Natural killer cell treated with Interleukin-12 subunit alpha and Interleukin-12 subunit beta and Interleukin-15 and Interleukin-18, amount 100 ng/mL, for 72 hours (primary cell): Measurements from ENCODE around the gene SLC6A1. TPM values are rescaled to one million over a fixed set of nuclear protein-coding genes. Genes with fewer than 3 reads are reported as not detected.

ENCODE experiments used
- ATAC-seq, 2 donors: fragments of 150-1000 bp; cut with Tn5 transposase in 1 of 2; sonication (Bioruptor Pico), chemical (Tn5 transposase) in 1 of 2; 2 replicates each; pipeline ENCODE4 v1.10.0; 2021
- DNase-seq: peaks from one replicate; pipeline ENCODE4 v3.0.0; 2022; ENCODE audit warnings: low spot score
- H3K27ac Mint-ChIP-seq, 2 donors: 1 replicate in 1 of 2; 2 replicates in 1 of 2; pipeline ENCODE4 v1.8.0; 2022; ENCODE audit warnings: mixed read lengths in 2 of 2, mild to moderate bottlenecking in 1 of 2, moderate library complexity in 1 of 2
- H3K27me3 Mint-ChIP-seq, 2 donors: 1 replicate in 1 of 2; 2 replicates in 1 of 2; pipeline ENCODE4 v1.8.0; 2022; ENCODE audit warnings: mixed read lengths in 2 of 2
- H3K36me3 Mint-ChIP-seq: one replicate; pipeline ENCODE4 v1.8.0; 2022; ENCODE audit warnings: mixed read lengths
- H3K4me1 Mint-ChIP-seq, 2 donors: 1 replicate in 1 of 2; 2 replicates in 1 of 2; pipeline ENCODE4 v1.8.0; 2022; ENCODE audit warnings: low read depth in 2 of 2, mixed read lengths in 2 of 2, mild to moderate bottlenecking in 1 of 2
- H3K4me3 Mint-ChIP-seq: one replicate; pipeline ENCODE4 v1.8.0; 2022; ENCODE audit warnings: mixed read lengths
- H3K9me3 Mint-ChIP-seq: 2 replicates; pipeline ENCODE4 v1.8.0; 2022; ENCODE audit warnings: mixed read lengths
- total RNA-seq, 2 donors: library from RNA; stranded (reverse); gene quantifications; one replicate each; pipeline ENCODE4 v1.2.3, GENCODE V29; 2022

Gene SLC6A1
- total RNA-seq, 2 donors from 2014 or later: not detected

GRCh38 chr3:11029948-11030347, 37.4 kb downstream of the SLC6A1 start:
- H3K4me1 Mint-ChIP-seq: no peaks in the 10 kb centered on the region
- H3K4me3 Mint-ChIP-seq: no peak overlapping the region
- no peak overlapping the region for H3K27ac Mint-ChIP-seq
- no peaks in the 10 kb centered on the region for H3K9me3 Mint-ChIP-seq
- DNase-seq (no peak), ATAC-seq (no peak)
- peaks cover 15 to 16% of the 10 kb centered on the region in 2 donors for H3K27me3 Mint-ChIP-seq
- no peaks in the 10 kb centered on the region for H3K36me3 Mint-ChIP-seq

GRCh38 chr3:11033871-11034270, 41.3 kb downstream of the SLC6A1 start:
- Mint-ChIP-seq H3K4me3 (no peak overlapping the region), H3K36me3 (no peaks in the 10 kb centered on the region), H3K27me3 (peaks cover 34 to 36% of the 10 kb centered on the region in 2 donors), H3K9me3 (no peaks in the 10 kb centered on the region), H3K27ac (no peak overlapping the region), H3K4me1 (no peaks in the 10 kb centered on the region)
- ATAC-seq (no peak), DNase-seq (no peak)

- no peak overlapping the region for H3K27ac Mint-ChIP-seq
- H3K4me1 Mint-ChIP-seq: no peaks in the 10 kb centered on the region
- no peak for ATAC-seq
- H3K9me3 Mint-ChIP-seq: no peaks in the 10 kb centered on the region
- H3K4me3 Mint-ChIP-seq: no peak overlapping the region
- H3K36me3 Mint-ChIP-seq: no peaks in the 10 kb centered on the region
- H3K27me3 Mint-ChIP-seq: peaks cover 39 to 40% of the 10 kb centered on the region in 2 donors
- DNase-seq: no peak
Measured at GRCh38 chr3:11034309-11034985, 41.9 kb downstream of the SLC6A1 start.

GRCh38 chr3:11035757-11036505, 43.4 kb downstream of the SLC6A1 start:
- Mint-ChIP-seq H3K4me3 (no peak overlapping the region), H3K27ac (no peak overlapping the region), H3K9me3 (no peaks in the 10 kb centered on the region), H3K36me3 (no peaks in the 10 kb centered on the region), H3K27me3 (peaks cover 35 to 53% of the 10 kb centered on the region in 2 donors), H3K4me1 (no peaks in the 10 kb centered on the region)
- no peak for DNase-seq
- ATAC-seq: peak in 1 of 2 donors; percentile 5

DNA sequence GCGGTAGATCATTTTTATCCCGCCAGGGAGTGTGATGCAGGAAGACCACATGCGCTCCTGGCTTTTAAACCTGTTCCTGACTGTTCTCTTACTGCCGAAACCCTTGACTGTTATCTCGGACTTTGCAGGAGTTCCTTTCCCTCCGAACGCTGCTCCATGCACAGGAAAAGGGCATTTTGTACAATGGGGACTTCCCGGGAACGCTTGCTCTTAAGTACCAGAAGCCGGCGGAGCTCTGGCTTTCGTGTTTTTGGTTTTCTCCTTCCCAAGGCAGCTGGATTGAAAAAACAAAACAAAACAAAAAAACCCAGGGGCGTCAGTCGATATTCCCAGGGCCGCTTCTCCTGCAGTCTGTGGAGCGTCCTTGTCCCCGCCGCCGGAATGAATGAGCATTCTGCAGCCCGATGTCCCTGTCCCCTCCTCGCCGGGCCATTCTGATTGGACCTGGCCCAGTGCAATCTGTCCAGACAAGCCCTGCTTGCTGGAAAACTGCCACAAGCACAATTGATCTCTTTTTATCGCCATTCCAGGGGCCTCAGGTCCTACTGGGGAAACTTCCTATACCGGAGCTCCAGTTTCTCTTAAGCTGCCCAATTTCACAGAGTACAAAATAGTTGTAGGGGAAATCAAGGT, 44.8 kb downstream of the SLC6A1 start:
- DNase-seq (no peak), ATAC-seq (no peak)
- H3K4me3 Mint-ChIP-seq: no peak overlapping the region
- H3K36me3 Mint-ChIP-seq: no peaks in the 10 kb centered on the region
- peaks cover 31 to 53% of the 10 kb centered on the region in 2 donors for H3K27me3 Mint-ChIP-seq
- no peaks in the 10 kb centered on the region for H3K9me3 Mint-ChIP-seq
- no peak overlapping the region for H3K27ac Mint-ChIP-seq
- H3K4me1 Mint-ChIP-seq: no peaks in the 10 kb centered on the region

DNA sequence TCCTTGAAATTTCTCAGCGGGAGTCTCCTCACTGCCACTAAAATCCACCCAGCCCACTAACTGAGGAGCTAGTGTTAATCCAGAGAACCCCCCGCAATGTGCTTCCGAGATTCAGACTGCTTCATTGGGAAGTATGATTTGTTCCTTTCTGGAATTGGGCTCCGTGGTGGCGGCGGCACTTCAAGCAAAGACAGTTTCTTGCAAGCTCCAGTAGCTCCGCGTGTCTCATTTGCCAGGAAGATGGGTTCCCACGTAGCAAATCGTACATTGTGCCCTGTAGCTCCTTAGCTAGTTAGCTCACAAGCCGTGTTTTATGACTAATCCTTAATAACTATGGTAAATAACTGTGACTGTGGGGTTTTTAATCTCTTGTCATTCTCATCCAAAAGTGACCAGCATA, 45.4 kb downstream of the SLC6A1 start:
- no peaks in the 10 kb centered on the region for H3K36me3 Mint-ChIP-seq
- H3K4me3 Mint-ChIP-seq: no peak overlapping the region
- ATAC-seq (no peak), DNase-seq (no peak)
- no peak overlapping the region for H3K27ac Mint-ChIP-seq
- H3K4me1 Mint-ChIP-seq: no peaks in the 10 kb centered on the region
- no peaks in the 10 kb centered on the region for H3K9me3 Mint-ChIP-seq
- H3K27me3 Mint-ChIP-seq: peaks cover 31 to 53% of the 10 kb centered on the region in 2 donors

DNA sequence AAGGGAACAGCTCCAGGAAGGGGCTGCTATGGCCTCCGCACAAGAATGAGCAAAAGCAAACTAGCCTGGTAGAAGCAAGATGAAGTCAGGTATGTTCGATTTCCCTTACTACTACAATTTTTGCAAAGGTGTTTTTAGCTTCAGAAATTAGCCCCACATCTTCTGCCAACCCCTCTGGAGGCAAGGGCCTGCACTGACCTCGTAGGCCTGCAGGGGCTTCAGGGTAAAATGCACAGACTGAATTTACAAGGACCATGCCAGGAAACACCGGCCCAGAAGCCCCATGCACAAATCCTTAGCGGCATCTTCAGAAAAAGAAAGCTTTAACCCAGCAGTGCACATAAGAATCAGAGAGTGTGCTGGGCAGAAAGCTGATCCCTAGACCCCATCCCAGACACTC, 53.0 kb downstream of the SLC6A1 start:
- Mint-ChIP-seq H3K4me1 (no peaks in the 10 kb centered on the region), H3K9me3 (no peaks in the 10 kb centered on the region), H3K4me3 (no peak overlapping the region), H3K27ac (no peak overlapping the region), H3K27me3 (peaks cover 9 to 23% of the 10 kb centered on the region in 2 donors), H3K36me3 (no peaks in the 10 kb centered on the region)
- no peak for ATAC-seq
- no peak for DNase-seq

GRCh38 chr3:11047500-11047899, 55.0 kb downstream of the SLC6A1 start:
- DNase-seq (no peak), ATAC-seq (no peak)
- Mint-ChIP-seq H3K4me1 (no peaks in the 10 kb centered on the region), H3K4me3 (no peak overlapping the region), H3K27ac (no peak overlapping the region), H3K36me3 (no peaks in the 10 kb centered on the region), H3K9me3 (no peaks in the 10 kb centered on the region), H3K27me3 (peaks cover 15 to 27% of the 10 kb centered on the region in 2 donors)

- no peak overlapping the region for H3K4me3 Mint-ChIP-seq
Measured at GRCh38 chr3:11050666-11051323, 58.2 kb downstream of the SLC6A1 start.

DNA sequence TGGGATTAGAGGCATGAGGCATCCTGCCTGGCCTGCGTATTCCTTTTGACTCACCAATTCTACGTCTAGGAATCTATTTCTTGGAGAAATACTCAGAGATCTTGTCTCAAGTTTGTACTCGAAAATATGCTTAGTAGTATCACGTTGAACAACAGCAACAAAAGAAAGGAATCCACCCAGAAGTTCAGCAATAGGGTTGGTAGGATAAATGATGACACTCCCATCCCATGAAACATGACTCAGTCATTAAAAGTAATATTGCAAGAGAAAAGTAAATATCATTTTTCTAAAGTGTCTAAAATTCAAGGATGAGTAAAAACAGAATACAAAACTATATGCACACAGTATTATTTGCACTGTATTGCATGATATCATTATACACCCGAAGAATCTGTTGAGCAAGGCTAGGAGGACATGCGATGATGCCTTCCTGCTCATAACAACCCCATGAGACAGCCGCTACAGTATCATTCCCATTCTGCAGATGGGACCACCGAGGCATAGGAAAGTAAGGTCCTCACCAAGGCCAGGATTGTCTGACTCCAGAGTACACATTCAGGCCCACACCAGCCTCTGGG, 61.5 kb downstream of the SLC6A1 start:
- Mint-ChIP-seq H3K36me3 (no peaks in the 10 kb centered on the region), H3K9me3 (no peaks in the 10 kb centered on the region), H3K27me3 (peaks cover 21 to 41% of the 10 kb centered on the region in 2 donors), H3K27ac (no peak overlapping the region), H3K4me3 (no peak overlapping the region), H3K4me1 (no peaks in the 10 kb centered on the region)
- DNase-seq (no peak), ATAC-seq (no peak)

More at GRCh38 chr3:11050666-11051323, 58.2 kb downstream of the SLC6A1 start:
- ATAC-seq (no peak), DNase-seq (no peak)
- no peak overlapping the region for H3K27ac Mint-ChIP-seq
- H3K9me3 Mint-ChIP-seq: no peaks in the 10 kb centered on the region
- H3K36me3 Mint-ChIP-seq: no peaks in the 10 kb centered on the region
- H3K4me1 Mint-ChIP-seq: no peaks in the 10 kb centered on the region
- H3K27me3 Mint-ChIP-seq: peaks cover 24% of the 10 kb centered on the region in 2 donors

DNA sequence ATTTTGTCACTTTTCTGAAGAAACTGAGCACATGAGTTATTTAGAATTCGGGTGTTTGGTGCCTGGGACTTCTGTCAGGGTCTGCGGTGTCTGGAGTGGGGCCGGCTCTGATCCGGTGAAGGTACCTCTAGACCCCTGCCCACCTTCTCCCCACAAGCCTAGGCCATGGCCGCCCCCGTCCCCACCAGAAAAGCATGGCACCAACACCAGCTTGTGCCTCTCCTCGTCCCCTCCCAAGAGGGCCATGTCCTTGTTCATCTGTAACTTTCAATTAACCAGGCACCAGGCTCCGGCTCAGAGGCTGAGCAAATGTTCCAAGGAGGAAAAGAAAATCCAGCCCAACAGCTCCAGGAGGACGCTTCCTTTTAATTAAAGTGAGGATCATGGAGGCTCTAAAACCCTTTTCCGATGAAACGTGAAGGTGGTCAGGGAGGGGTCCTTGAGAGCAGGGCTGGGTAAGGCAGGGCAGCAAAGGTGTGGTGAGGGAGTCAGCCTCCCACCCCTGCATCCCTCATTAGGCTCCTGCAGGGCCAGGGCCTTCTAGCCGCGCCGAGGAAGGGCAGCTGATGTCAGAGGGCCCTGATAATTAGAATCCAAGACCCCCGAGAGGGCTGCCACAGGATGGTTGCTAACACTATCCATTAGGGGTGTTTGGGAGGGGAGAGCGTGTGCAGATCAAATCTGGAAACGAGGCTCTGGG, 62.3 kb downstream of the SLC6A1 start:
- DNase-seq (no peak), ATAC-seq (no peak)
- H3K4me3 Mint-ChIP-seq: no peak overlapping the region
- H3K27ac Mint-ChIP-seq: no peak overlapping the region
- no peaks in the 10 kb centered on the region for H3K36me3 Mint-ChIP-seq
- no peaks in the 10 kb centered on the region for H3K4me1 Mint-ChIP-seq
- H3K27me3 Mint-ChIP-seq: peaks cover 15 to 35% of the 10 kb centered on the region in 2 donors
- no peaks in the 10 kb centered on the region for H3K9me3 Mint-ChIP-seq

GRCh38 chr3:11055496-11055895, 62.9 kb downstream of the SLC6A1 start:
- H3K4me3 Mint-ChIP-seq: no peak overlapping the region
- no peak overlapping the region for H3K27ac Mint-ChIP-seq
- ATAC-seq (no peak), DNase-seq (no peak)
- H3K9me3 Mint-ChIP-seq: no peaks in the 10 kb centered on the region
- H3K4me1 Mint-ChIP-seq: peaks cover 0 to 3% of the 10 kb centered on the region in 2 donors
- no peaks in the 10 kb centered on the region for H3K36me3 Mint-ChIP-seq
- H3K27me3 Mint-ChIP-seq: peaks cover 14 to 35% of the 10 kb centered on the region in 2 donors

- no peak overlapping the region for H3K4me3 Mint-ChIP-seq
- no peaks in the 10 kb centered on the region for H3K9me3 Mint-ChIP-seq
- H3K4me1 Mint-ChIP-seq: peaks cover 0 to 3% of the 10 kb centered on the region in 2 donors
- H3K36me3 Mint-ChIP-seq: no peaks in the 10 kb centered on the region
- no peak for ATAC-seq
- no peak overlapping the region for H3K27ac Mint-ChIP-seq
- peaks cover 10 to 26% of the 10 kb centered on the region in 2 donors for H3K27me3 Mint-ChIP-seq
- DNase-seq: no peak
Measured at GRCh38 chr3:11056531-11057050, 64.0 kb downstream of the SLC6A1 start.
